ENCODE results near the gene MMS22L. TPM values are rescaled to one million over a fixed set of nuclear protein-coding genes. Genes with fewer than 3 reads are reported as not detected.

MMS22L gene
- total and polyA plus RNA-seq, 2 experiments from 2014 or later = 11.7 to 49.5 TPM

DNA sequence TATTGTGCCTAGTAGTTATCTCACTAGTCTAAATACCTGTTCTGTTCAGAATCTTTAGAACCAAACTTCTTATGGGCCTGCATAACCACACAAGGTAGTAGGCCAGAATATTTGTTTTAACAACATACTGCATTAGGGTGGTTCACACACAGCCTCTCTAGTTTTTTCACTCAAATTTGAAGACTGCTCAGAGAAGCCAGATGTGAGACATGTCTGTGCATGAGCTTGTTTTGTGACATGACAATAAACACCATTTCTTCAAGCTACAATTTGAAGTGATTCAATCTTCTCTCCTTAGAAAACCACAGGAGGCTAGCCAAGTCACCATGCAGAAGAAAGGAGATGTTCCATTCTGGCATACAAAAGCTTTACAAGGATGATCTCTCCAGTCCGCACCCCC is 135.6 kb downstream of the MMS22L start (continued):
- TF ChIP-seq, protein P1, sequence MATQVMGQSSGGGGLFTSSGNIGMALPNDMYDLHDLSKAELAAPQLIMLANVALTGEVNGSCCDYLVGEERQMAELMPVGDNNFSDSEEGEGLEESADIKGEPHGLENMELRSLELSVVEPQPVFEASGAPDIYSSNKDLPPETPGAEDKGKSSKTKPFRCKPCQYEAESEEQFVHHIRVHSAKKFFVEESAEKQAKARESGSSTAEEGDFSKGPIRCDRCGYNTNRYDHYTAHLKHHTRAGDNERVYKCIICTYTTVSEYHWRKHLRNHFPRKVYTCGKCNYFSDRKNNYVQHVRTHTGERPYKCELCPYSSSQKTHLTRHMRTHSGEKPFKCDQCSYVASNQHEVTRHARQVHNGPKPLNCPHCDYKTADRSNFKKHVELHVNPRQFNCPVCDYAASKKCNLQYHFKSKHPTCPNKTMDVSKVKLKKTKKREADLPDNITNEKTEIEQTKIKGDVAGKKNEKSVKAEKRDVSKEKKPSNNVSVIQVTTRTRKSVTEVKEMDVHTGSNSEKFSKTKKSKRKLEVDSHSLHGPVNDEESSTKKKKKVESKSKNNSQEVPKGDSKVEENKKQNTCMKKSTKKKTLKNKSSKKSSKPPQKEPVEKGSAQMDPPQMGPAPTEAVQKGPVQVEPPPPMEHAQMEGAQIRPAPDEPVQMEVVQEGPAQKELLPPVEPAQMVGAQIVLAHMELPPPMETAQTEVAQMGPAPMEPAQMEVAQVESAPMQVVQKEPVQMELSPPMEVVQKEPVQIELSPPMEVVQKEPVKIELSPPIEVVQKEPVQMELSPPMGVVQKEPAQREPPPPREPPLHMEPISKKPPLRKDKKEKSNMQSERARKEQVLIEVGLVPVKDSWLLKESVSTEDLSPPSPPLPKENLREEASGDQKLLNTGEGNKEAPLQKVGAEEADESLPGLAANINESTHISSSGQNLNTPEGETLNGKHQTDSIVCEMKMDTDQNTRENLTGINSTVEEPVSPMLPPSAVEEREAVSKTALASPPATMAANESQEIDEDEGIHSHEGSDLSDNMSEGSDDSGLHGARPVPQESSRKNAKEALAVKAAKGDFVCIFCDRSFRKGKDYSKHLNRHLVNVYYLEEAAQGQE (IDR thresholded peaks at IDR 0.05; ENCODE audit: unreplicated experiment) = no peak
- TF ChIP-seq, protein P2, sequence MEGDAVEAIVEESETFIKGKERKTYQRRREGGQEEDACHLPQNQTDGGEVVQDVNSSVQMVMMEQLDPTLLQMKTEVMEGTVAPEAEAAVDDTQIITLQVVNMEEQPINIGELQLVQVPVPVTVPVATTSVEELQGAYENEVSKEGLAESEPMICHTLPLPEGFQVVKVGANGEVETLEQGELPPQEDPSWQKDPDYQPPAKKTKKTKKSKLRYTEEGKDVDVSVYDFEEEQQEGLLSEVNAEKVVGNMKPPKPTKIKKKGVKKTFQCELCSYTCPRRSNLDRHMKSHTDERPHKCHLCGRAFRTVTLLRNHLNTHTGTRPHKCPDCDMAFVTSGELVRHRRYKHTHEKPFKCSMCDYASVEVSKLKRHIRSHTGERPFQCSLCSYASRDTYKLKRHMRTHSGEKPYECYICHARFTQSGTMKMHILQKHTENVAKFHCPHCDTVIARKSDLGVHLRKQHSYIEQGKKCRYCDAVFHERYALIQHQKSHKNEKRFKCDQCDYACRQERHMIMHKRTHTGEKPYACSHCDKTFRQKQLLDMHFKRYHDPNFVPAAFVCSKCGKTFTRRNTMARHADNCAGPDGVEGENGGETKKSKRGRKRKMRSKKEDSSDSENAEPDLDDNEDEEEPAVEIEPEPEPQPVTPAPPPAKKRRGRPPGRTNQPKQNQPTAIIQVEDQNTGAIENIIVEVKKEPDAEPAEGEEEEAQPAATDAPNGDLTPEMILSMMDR (conservative IDR thresholded peaks at IDR 0.05; ENCODE audit: low read depth in 2 of 2) = no peak
- TF ChIP-seq ZNF331 (CRISPR knock-in tag; IDR thresholded peaks at IDR 0.05; ENCODE audit: low read depth) (no peak), EZH2phosphoT487 (IDR thresholded peaks at IDR 0.05; ENCODE audit: unreplicated experiment) (no peak), EZH2 (IDR thresholded peaks at IDR 0.05; ENCODE audit: low read depth, unreplicated experiment) (no peak)

DNA sequence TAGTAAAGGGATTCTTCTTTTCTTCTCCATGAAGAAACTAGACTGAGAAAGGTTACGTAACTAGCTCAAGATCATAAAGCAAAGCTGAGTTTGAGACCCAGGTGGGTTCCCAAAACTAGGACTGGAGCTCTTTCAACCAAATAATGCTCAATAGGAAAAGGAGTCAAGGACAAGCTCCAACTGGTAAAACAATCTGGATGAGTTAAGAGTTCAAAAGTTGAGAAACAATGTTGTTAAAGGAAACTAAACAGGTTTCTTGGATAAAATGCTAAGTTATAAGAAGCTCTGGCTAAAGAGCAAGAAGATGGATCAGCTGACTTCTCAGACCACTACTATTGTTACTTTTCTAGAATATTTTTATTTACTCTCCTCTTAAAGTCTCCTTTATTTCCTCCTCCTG is 137.3 kb downstream of the MMS22L start:
- H4K20me1 ChIP-seq (replicated peaks; ENCODE audit: insufficient read depth) = 0 out of 2 replicates have a peak, but pooled peaks cover under 1% of the 10 kb centered on the region
- TF ChIP-seq, protein P2 (conservative IDR thresholded peaks at IDR 0.05; ENCODE audit: low read depth in 2 of 2) = no peak
- TF ChIP-seq CREB1 (CRISPR knock-in tag; IDR thresholded peaks at IDR 0.05; ENCODE audit: low read depth) (no peak), NANOG (IDR thresholded peaks at IDR 0.05; ENCODE audit: borderline replicate concordance) (no peak), JUNB (IDR thresholded peaks at IDR 0.05; ENCODE audit: unreplicated experiment) (no peak), EZH2phosphoT487 (IDR thresholded peaks at IDR 0.05; ENCODE audit: unreplicated experiment) (no peak), ZNF114 (CRISPR knock-in tag; IDR thresholded peaks at IDR 0.05) (no peak), ZNF331 (CRISPR knock-in tag; IDR thresholded peaks at IDR 0.05; ENCODE audit: low read depth) (no peak)
- TF ChIP-seq, protein P1 (IDR thresholded peaks at IDR 0.05; ENCODE audit: unreplicated experiment) = no peak
- TF ChIP-seq, protein P3, sequence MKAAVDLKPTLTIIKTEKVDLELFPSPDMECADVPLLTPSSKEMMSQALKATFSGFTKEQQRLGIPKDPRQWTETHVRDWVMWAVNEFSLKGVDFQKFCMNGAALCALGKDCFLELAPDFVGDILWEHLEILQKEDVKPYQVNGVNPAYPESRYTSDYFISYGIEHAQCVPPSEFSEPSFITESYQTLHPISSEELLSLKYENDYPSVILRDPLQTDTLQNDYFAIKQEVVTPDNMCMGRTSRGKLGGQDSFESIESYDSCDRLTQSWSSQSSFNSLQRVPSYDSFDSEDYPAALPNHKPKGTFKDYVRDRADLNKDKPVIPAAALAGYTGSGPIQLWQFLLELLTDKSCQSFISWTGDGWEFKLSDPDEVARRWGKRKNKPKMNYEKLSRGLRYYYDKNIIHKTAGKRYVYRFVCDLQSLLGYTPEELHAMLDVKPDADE (IDR thresholded peaks at IDR 0.05) = no peak
- no peak overlapping the region for H2AFZ ChIP-seq
- no peaks in the 10 kb centered on the region for H3F3A ChIP-seq (replicated peaks; ENCODE audit: low read depth)
- no peak overlapping the region for H3K4me2 ChIP-seq
- no peaks in the 10 kb centered on the region for H3K4me1 ChIP-seq (ENCODE audit: insufficient read depth)
- Mint-ChIP-seq H3K4me1 (no peaks in the 10 kb centered on the region), H3K27me3 (ENCODE audit: insufficient read depth, low read depth, poor library complexity) (no peaks in the 10 kb centered on the region), H3K9me3 (no peaks in the 10 kb centered on the region), H3K36me3 (ENCODE audit: low read depth) (peaks cover 4% of the 10 kb centered on the region; the same call in 1 of the 3 replicates), H3K27ac (no peak overlapping the region), H3K4me3 (no peak overlapping the region)
- DNase-seq (ENCODE audit: low spot score) (no peak), ATAC-seq (no peak)
- H3K27me3 ChIP-seq (ENCODE audit: insufficient read depth) = no peaks in the 10 kb centered on the region
- no peak overlapping the region for H3K27ac ChIP-seq (ENCODE audit: low read depth)
- no peak overlapping the region for H3K4me3 ChIP-seq
- no peaks in the 10 kb centered on the region for H3K79me2 ChIP-seq (replicated peaks; ENCODE audit: insufficient read depth)
- H3K9me2 ChIP-seq (ENCODE audit: insufficient read depth) = no peaks in the 10 kb centered on the region
- peaks cover 6% of the 10 kb centered on the region; the same call in 1 of the 2 replicates for H3K36me3 ChIP-seq (ENCODE audit: insufficient read depth)

Measured in GM23338 (cell line).